HG03571 (cell line): Measurements from ENCODE around the gene ODAM.
"Not testable (repeated sequence)": the region's sequence is repeated elsewhere in the genome, so short reads cannot be mapped to it uniquely, and the experiment has no call there.

ENCODE experiments used
- ATAC-seq: cut with Tn5 transposase; IDR thresholded peaks from one replicate; pipeline ENCODE4 v1.9.1; 2021; ENCODE audit not compliant: unreplicated experiment

The ODAM gene

GRCh38 chr4:70221389-70221788, 25.9 kb downstream of the ODAM start:
- ATAC-seq = not testable (repeated sequence)

GRCh38 chr4:70221818-70222217, 26.3 kb downstream of the ODAM start:
- ATAC-seq = not testable (repeated sequence)

- ATAC-seq = no peak
Measured at GRCh38 chr4:70225824-70226223, 30.3 kb downstream of the ODAM start, which contains the start of gene FDCSP. Gene FDCSP, plus strand, starts transcription at chr4:70226124. Its CDS starts 5,071 bp downstream, at chr4:70231195.

GRCh38 chr4:70236125-70236524, 40.6 kb downstream of the ODAM start:
- no peak for ATAC-seq

- ATAC-seq = no peak
Measured at GRCh38 chr4:70239131-70239883, 43.8 kb downstream of the ODAM start.

- no peak for ATAC-seq
Measured at GRCh38 chr4:70239884-70240591, 44.5 kb downstream of the ODAM start.

GRCh38 chr4:70242297-70242696, 46.8 kb downstream of the ODAM start, which contains the start of gene CSN3:
Gene CSN3, plus strand, starts transcription at chr4:70242597. Its CDS starts 2,223 bp downstream, at chr4:70244820.
- not testable (repeated sequence) for ATAC-seq

GRCh38 chr4:70243091-70243490, 47.6 kb downstream of the ODAM start:
- ATAC-seq = no peak

- ATAC-seq = no peak
Measured at GRCh38 chr4:70251250-70251944, 55.9 kb downstream of the ODAM start.

GRCh38 chr4:70251945-70252277, 56.4 kb downstream of the ODAM start:
- ATAC-seq = no peak
